Measurements from ENCODE around the gene ADPRS.

ADPRS gene

GRCh38 chr1:36136535-36136934 lies 47.8 kb downstream of the ADPRS start:
- peaks cover 43% of the 10 kb centered on the region for H3K36me3 ChIP-seq (ENCODE audit: insufficient read depth, low read length)
- TF ChIP-seq EZH2 (IDR thresholded peaks at IDR 0.05; ENCODE audit: borderline replicate concordance, low read depth, low read length, severe bottlenecking) = no peak
- TF ChIP-seq, protein P1, sequence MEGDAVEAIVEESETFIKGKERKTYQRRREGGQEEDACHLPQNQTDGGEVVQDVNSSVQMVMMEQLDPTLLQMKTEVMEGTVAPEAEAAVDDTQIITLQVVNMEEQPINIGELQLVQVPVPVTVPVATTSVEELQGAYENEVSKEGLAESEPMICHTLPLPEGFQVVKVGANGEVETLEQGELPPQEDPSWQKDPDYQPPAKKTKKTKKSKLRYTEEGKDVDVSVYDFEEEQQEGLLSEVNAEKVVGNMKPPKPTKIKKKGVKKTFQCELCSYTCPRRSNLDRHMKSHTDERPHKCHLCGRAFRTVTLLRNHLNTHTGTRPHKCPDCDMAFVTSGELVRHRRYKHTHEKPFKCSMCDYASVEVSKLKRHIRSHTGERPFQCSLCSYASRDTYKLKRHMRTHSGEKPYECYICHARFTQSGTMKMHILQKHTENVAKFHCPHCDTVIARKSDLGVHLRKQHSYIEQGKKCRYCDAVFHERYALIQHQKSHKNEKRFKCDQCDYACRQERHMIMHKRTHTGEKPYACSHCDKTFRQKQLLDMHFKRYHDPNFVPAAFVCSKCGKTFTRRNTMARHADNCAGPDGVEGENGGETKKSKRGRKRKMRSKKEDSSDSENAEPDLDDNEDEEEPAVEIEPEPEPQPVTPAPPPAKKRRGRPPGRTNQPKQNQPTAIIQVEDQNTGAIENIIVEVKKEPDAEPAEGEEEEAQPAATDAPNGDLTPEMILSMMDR (IDR thresholded peaks at IDR 0.05; ENCODE audit: borderline replicate concordance, extremely low read depth, low read length, poor library complexity, severe bottlenecking) = no peak

GRCh38 chr1:36137226-36137625 lies 48.5 kb downstream of the ADPRS start:
- Histone ChIP-seq H2AFZ (ENCODE audit: low read depth, low read length) (no peak overlapping the region), H3K4me2 (ENCODE audit: insufficient read depth, low read length) (no peak overlapping the region), H3K9me3 (ENCODE audit: insufficient read depth, low read length, severe bottlenecking) (no peaks in the 10 kb centered on the region), H3K27me3 (ENCODE audit: insufficient read depth, low read length, poor library complexity) (no peaks in the 10 kb centered on the region), H3K9ac (ENCODE audit: low read depth, low read length) (no peak overlapping the region), H3K79me2 (ENCODE audit: insufficient read depth, low read length) (peaks cover 19% of the 10 kb centered on the region), H3K4me3 (ENCODE audit: low read depth in 1 of 2, low read length in 2 of 2) (no peak overlapping the region), H3K36me3 (ENCODE audit: insufficient read depth, low read length) (peaks cover 43% of the 10 kb centered on the region), H4K20me1 (ENCODE audit: insufficient read depth, low read length) (peaks cover 12% of the 10 kb centered on the region), H3K4me1 (ENCODE audit: insufficient read depth, low read length) (no peaks in the 10 kb centered on the region), H3K27ac (ENCODE audit: low read length) (no peak overlapping the region)
- ATAC-seq (ENCODE audit: insufficient read depth, low read depth) = no peak
- DNase-seq = no peak
- no peak for TF ChIP-seq EZH2 (IDR thresholded peaks at IDR 0.05; ENCODE audit: borderline replicate concordance, low read depth, low read length, severe bottlenecking)
- TF ChIP-seq, protein P1 (IDR thresholded peaks at IDR 0.05; ENCODE audit: borderline replicate concordance, extremely low read depth, low read length, poor library complexity, severe bottlenecking) = no peak

More at GRCh38 chr1:36136535-36136934, 47.8 kb downstream of the ADPRS start:
- H3K4me3 ChIP-seq (ENCODE audit: low read depth in 1 of 2, low read length in 2 of 2) = no peak overlapping the region
- H3K9me3 ChIP-seq (ENCODE audit: insufficient read depth, low read length, severe bottlenecking) = no peaks in the 10 kb centered on the region
- H3K9ac ChIP-seq (ENCODE audit: low read depth, low read length) = no peak overlapping the region
- no peak overlapping the region for H3K27ac ChIP-seq (ENCODE audit: low read length)
- peaks cover 12% of the 10 kb centered on the region for H4K20me1 ChIP-seq (ENCODE audit: insufficient read depth, low read length)
- H3K4me2 ChIP-seq (ENCODE audit: insufficient read depth, low read length) = no peak overlapping the region
- H3K4me1 ChIP-seq (ENCODE audit: insufficient read depth, low read length) = no peaks in the 10 kb centered on the region
- no peaks in the 10 kb centered on the region for H3K27me3 ChIP-seq (ENCODE audit: insufficient read depth, low read length, poor library complexity)
- ATAC-seq (ENCODE audit: insufficient read depth, low read depth) = no peak
- peaks cover 14% of the 10 kb centered on the region for H3K79me2 ChIP-seq (ENCODE audit: insufficient read depth, low read length)
- H2AFZ ChIP-seq (ENCODE audit: low read depth, low read length) = no peak overlapping the region
- DNase-seq = no peak

DNA sequence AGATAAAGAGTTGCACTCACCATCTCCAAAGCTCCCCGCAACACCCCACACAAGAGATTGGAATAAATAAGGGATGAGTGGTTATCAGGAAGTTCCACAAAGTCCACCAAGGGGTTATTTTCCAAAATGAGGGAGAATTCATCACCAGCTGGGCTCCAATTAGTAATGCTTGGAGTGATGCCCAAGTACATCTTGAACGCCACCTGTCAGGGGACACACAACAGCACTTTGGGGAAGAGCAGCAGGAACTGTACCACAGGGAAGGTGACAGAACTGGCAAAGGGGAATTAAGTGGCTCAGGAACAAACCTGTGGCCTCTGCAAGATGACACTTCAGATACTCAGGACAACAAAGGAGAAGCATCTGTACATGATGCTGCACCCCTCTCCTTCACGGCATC lies 49.1 kb downstream of the ADPRS start:
- Histone ChIP-seq H3K79me2 (ENCODE audit: insufficient read depth, low read length) (peaks cover 24% of the 10 kb centered on the region), H4K20me1 (ENCODE audit: insufficient read depth, low read length) (peaks cover 12% of the 10 kb centered on the region), H3K36me3 (ENCODE audit: insufficient read depth, low read length) (peaks cover 43% of the 10 kb centered on the region), H3K27me3 (ENCODE audit: insufficient read depth, low read length, poor library complexity) (no peaks in the 10 kb centered on the region), H2AFZ (ENCODE audit: low read depth, low read length) (no peak overlapping the region), H3K4me3 (ENCODE audit: low read depth in 1 of 2, low read length in 2 of 2) (no peak overlapping the region), H3K27ac (ENCODE audit: low read length) (no peak overlapping the region), H3K4me2 (ENCODE audit: insufficient read depth, low read length) (no peak overlapping the region), H3K4me1 (ENCODE audit: insufficient read depth, low read length) (no peaks in the 10 kb centered on the region), H3K9ac (ENCODE audit: low read depth, low read length) (no peak overlapping the region), H3K9me3 (ENCODE audit: insufficient read depth, low read length, severe bottlenecking) (no peaks in the 10 kb centered on the region)
- TF ChIP-seq EZH2 (IDR thresholded peaks at IDR 0.05; ENCODE audit: borderline replicate concordance, low read depth, low read length, severe bottlenecking) = no peak
- TF ChIP-seq, protein P1 (IDR thresholded peaks at IDR 0.05; ENCODE audit: borderline replicate concordance, extremely low read depth, low read length, poor library complexity, severe bottlenecking) = no peak
- ATAC-seq (ENCODE audit: insufficient read depth, low read depth) (no peak), DNase-seq (no peak)

GRCh38 chr1:36139521-36139920 lies 50.8 kb downstream of the ADPRS start:
- Histone ChIP-seq H4K20me1 (ENCODE audit: insufficient read depth, low read length) (peaks cover 15% of the 10 kb centered on the region), H3K79me2 (ENCODE audit: insufficient read depth, low read length) (peaks cover 39% of the 10 kb centered on the region), H3K27ac (ENCODE audit: low read length) (no peak overlapping the region), H3K4me3 (ENCODE audit: low read depth in 1 of 2, low read length in 2 of 2) (no peak overlapping the region), H3K4me1 (ENCODE audit: insufficient read depth, low read length) (no peaks in the 10 kb centered on the region), H3K36me3 (ENCODE audit: insufficient read depth, low read length) (peaks cover 43% of the 10 kb centered on the region), H3K9ac (ENCODE audit: low read depth, low read length) (no peak overlapping the region), H3K9me3 (ENCODE audit: insufficient read depth, low read length, severe bottlenecking) (no peaks in the 10 kb centered on the region), H2AFZ (ENCODE audit: low read depth, low read length) (no peak overlapping the region), H3K27me3 (ENCODE audit: insufficient read depth, low read length, poor library complexity) (no peaks in the 10 kb centered on the region), H3K4me2 (ENCODE audit: insufficient read depth, low read length) (no peak overlapping the region)
- no peak for DNase-seq
- TF ChIP-seq, protein P1 (IDR thresholded peaks at IDR 0.05; ENCODE audit: borderline replicate concordance, extremely low read depth, low read length, poor library complexity, severe bottlenecking) = no peak
- no peak for TF ChIP-seq EZH2 (IDR thresholded peaks at IDR 0.05; ENCODE audit: borderline replicate concordance, low read depth, low read length, severe bottlenecking)
- no peak for ATAC-seq (ENCODE audit: insufficient read depth, low read depth)

Data from DND-41 (cell line).